HG03025 (cell line): ENCODE data around the gene CFB.
"Not testable (repeated sequence)": the region's sequence is repeated elsewhere in the genome, so short reads cannot be mapped to it uniquely, and the experiment has no call there.

Source experiments
- ATAC-seq: cut with Tn5 transposase; IDR thresholded peaks from one replicate; pipeline ENCODE4 v1.9.1; 2021; ENCODE audit warnings: mild to moderate bottlenecking, moderate library complexity; ENCODE audit not compliant: unreplicated experiment, low FRiP score

CFB gene

GRCh38 chr6:31969712-31970603 is 24.1 kb downstream of the CFB start:
- no peak for ATAC-seq

GRCh38 chr6:31970604-31971271 is 24.8 kb downstream of the CFB start:
- no peak for ATAC-seq

GRCh38 chr6:31971279-31971992 is 25.5 kb downstream of the CFB start:
- no peak for ATAC-seq

- ATAC-seq: peak; percentile 88
Measured at GRCh38 chr6:31971993-31972708, 26.3 kb downstream of the CFB start, which contains the start of gene DXO. Gene DXO (minus strand): TSS chr6:31972138. CDS start chr6:31971675, 463 bp downstream.

GRCh38 chr6:31972709-31973350 is 26.9 kb downstream of the CFB start:
- ATAC-seq: no peak

GRCh38 chr6:31976065-31976464 is 30.2 kb downstream of the CFB start:
- ATAC-seq: not testable (repeated sequence)

- no peak for ATAC-seq
Measured at GRCh38 chr6:31977816-31978431, 32.0 kb downstream of the CFB start.

GRCh38 chr6:31978831-31979230 is 32.9 kb downstream of the CFB start:
- no peak for ATAC-seq

GRCh38 chr6:31979238-31979898 is 33.5 kb downstream of the CFB start:
- ATAC-seq: no peak

GRCh38 chr6:31980195-31980876 is 34.4 kb downstream of the CFB start:
- not testable (repeated sequence) for ATAC-seq

GRCh38 chr6:31980998-31981397 is 35.1 kb downstream of the CFB start:
- not testable (repeated sequence) for ATAC-seq

- ATAC-seq: not testable (repeated sequence)
Measured at GRCh38 chr6:31981744-31982143, 35.8 kb downstream of the CFB start, which contains the start of gene C4A. Gene C4A (plus strand): TSS chr6:31982057. CDS start chr6:31982108, 51 bp downstream.

GRCh38 chr6:31989363-31989762 is 43.5 kb downstream of the CFB start:
- ATAC-seq: not testable (repeated sequence)

GRCh38 chr6:31994421-31994820 is 48.5 kb downstream of the CFB start:
- ATAC-seq: not testable (repeated sequence)

- ATAC-seq: not testable (repeated sequence)
Measured at GRCh38 chr6:31996385-31996784, 50.5 kb downstream of the CFB start.
